Trophoblast cell (in vitro differentiated cells and primary cell): ENCODE data around the gene IFTAP. TPM values are rescaled to one million over a fixed set of nuclear protein-coding genes. Genes with fewer than 3 reads are reported as not detected.
"Not testable (repeated sequence)": the region's sequence is repeated elsewhere in the genome, so short reads cannot be mapped to it uniquely, and the experiment has no call there.

Experiments
- DNase-seq, 2 donors: peaks; one replicate each; pipeline ENCODE4 v3.0.0-alpha.2; 2016
- H2AFZ ChIP-seq: 2 replicates; pipeline ENCODE4 v1.6.1; 2013; ENCODE audit warnings: low read length, moderate library complexity, mild to moderate bottlenecking; ENCODE audit not compliant: insufficient read depth, poor library complexity
- H2AK5ac ChIP-seq: 2 replicates; pipeline ENCODE4 v1.6.1; 2013; ENCODE audit warnings: mild to moderate bottlenecking, low read length
- H2BK120ac ChIP-seq: 2 replicates; pipeline ENCODE4 v1.6.1; 2013; ENCODE audit warnings: low read length, mild to moderate bottlenecking, moderate library complexity; ENCODE audit not compliant: insufficient read depth, poor library complexity
- H2BK12ac ChIP-seq: 2 replicates; pipeline ENCODE4 v1.6.1; 2013; ENCODE audit warnings: mild to moderate bottlenecking, low read length, moderate library complexity
- H2BK5ac ChIP-seq: 2 replicates; pipeline ENCODE4 v1.6.1; 2013; ENCODE audit warnings: low read length, low read depth, moderate library complexity, mild to moderate bottlenecking; ENCODE audit not compliant: poor library complexity
- H3K14ac ChIP-seq: 2 replicates; pipeline ENCODE4 v1.6.1; 2013; ENCODE audit warnings: mild to moderate bottlenecking, low read length
- H3K18ac ChIP-seq: 2 replicates; pipeline ENCODE4 v1.6.1; 2013; ENCODE audit warnings: mild to moderate bottlenecking, low read length
- H3K23ac ChIP-seq: 2 replicates; pipeline ENCODE4 v1.6.1; 2013; ENCODE audit warnings: low read length
- H3K27ac ChIP-seq: 2 replicates; pipeline ENCODE4 v1.5.1; 2013; ENCODE audit warnings: low read depth, mild to moderate bottlenecking, inconsistent platforms, low read length, moderate library complexity
- H3K27me3 ChIP-seq: 2 replicates; pipeline ENCODE4 v1.6.1; 2013; ENCODE audit warnings: inconsistent platforms, mild to moderate bottlenecking, low read length, moderate library complexity; ENCODE audit not compliant: insufficient read depth
- H3K36me3 ChIP-seq, 2 experiments: 1 replicate in 1 of 2; 2 replicates in 1 of 2; pipeline ENCODE4 v1.6.1; 2013; ENCODE audit warnings: low read length in 2 of 2, mild to moderate bottlenecking in 2 of 2, moderate library complexity in 1 of 2; ENCODE audit not compliant: insufficient read depth in 2 of 2, control insufficient read depth in 1 of 2
- H3K4ac ChIP-seq: 2 replicates; pipeline ENCODE4 v1.6.1; 2013; ENCODE audit warnings: low read depth, mild to moderate bottlenecking, low read length, moderate library complexity
- H3K4me1 ChIP-seq, 2 experiments: 1 replicate in 1 of 2; 2 replicates in 1 of 2; pipeline ENCODE4 v1.6.1; 2013; ENCODE audit warnings: low read length in 2 of 2, mild to moderate bottlenecking in 2 of 2, moderate library complexity in 1 of 2; ENCODE audit not compliant: insufficient read depth in 2 of 2, control insufficient read depth in 1 of 2
- H3K4me2 ChIP-seq: 2 replicates; pipeline ENCODE4 v1.6.1; 2013; ENCODE audit warnings: inconsistent platforms, mild to moderate bottlenecking, low read length, moderate library complexity
- H3K4me3 ChIP-seq: 2 replicates; pipeline ENCODE4 v1.5.1; 2013; ENCODE audit warnings: mild to moderate bottlenecking, low read depth, low read length, inconsistent platforms
- H3K79me1 ChIP-seq: one replicate; pipeline ENCODE4 v1.6.1; 2013; ENCODE audit warnings: low read length
- H3K79me2 ChIP-seq: 2 replicates; pipeline ENCODE4 v1.6.1; 2013; ENCODE audit warnings: low read length, mild to moderate bottlenecking; ENCODE audit not compliant: control insufficient read depth, insufficient read depth, poor library complexity
- H3K9ac ChIP-seq: 2 replicates; pipeline ENCODE4 v1.6.1; 2013; ENCODE audit warnings: mild to moderate bottlenecking, low read length
- H3K9me3 ChIP-seq: 2 replicates; pipeline ENCODE4 v1.6.1; 2013; ENCODE audit warnings: low read depth, mild to moderate bottlenecking, control low read depth, inconsistent platforms, low read length; ENCODE audit not compliant: insufficient read depth
- H4K12ac ChIP-seq: 2 replicates; pipeline ENCODE4 v1.6.1; 2013; ENCODE audit warnings: low read depth, mild to moderate bottlenecking, low read length, moderate library complexity
- H4K8ac ChIP-seq: 2 replicates; pipeline ENCODE4 v1.6.1; 2013; ENCODE audit warnings: low read depth, mild to moderate bottlenecking, low read length, moderate library complexity
- H4K91ac ChIP-seq: one replicate; pipeline ENCODE4 v1.6.1; 2013; ENCODE audit warnings: low read depth, mild to moderate bottlenecking, low read length, moderate library complexity
- WGBS: extraction: QIAGEN DNeasy Blood & Tissue Kit; methylation state at CpG from one replicate; pipeline ENCODE4 v1.1.7; 2013; ENCODE audit warnings: missing lambda C conversion rate; ENCODE audit not compliant: insufficient read length, insufficient coverage; ENCODE audit errors: extremely low coverage; 5-methylcytosine and 5-hydroxymethylcytosine counted together
- polyA plus RNA-seq: library from polyadenylated mRNA; stranded (reverse); fragments of 200-250 nt; gene quantifications from 2 replicates; pipeline ENCODE4 v1.2.3, GENCODE V29; 2013

The IFTAP gene, protein sequence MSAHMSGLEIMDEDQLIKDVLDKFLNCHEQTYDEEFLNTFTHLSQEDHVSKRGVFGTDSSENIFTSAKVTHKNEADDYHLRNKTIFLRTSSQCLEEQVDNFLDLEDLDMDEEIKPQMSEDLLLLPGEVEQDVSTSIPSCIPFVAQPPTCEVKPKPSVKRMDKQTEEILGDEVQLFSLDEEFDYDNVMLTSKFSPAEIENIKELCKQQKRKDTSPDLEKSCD
- 30.1 and 30.6 TPM in 2 replicates for polyA plus RNA-seq

- Histone ChIP-seq H2BK5ac (no peak within 1 kb of the TSS), H3K14ac (no peak within 1 kb of the TSS), H2AFZ (peak within 1 kb of the TSS; percentile 79), H3K23ac (no peak within 1 kb of the TSS), H3K79me2 (peaks cover 2% of the 10 kb centered on the region), H4K91ac (no peak within 1 kb of the TSS), H3K79me1 (no peaks in the 10 kb centered on the region), H3K9me3 (no peaks in the 10 kb centered on the region), H3K4ac (no peak within 1 kb of the TSS), H2BK12ac (no peak within 1 kb of the TSS), H3K27me3 (no peaks in the 10 kb centered on the region), H3K4me1 (no peaks in the 10 kb centered on the region), H2BK120ac (peak within 1 kb of the TSS; percentile 38), H3K18ac (no peak within 1 kb of the TSS), H3K4me3 (peak within 1 kb of the TSS; percentile 93), H4K12ac (peak within 1 kb of the TSS; percentile 10), H3K27ac (no peak within 1 kb of the TSS), H4K8ac (peak within 1 kb of the TSS; percentile 89), H3K9ac (peak within 1 kb of the TSS; percentile 83), H3K4me2 (peak within 1 kb of the TSS; percentile 77), H3K36me3 (no peaks in the 10 kb centered on the region), H2AK5ac (no peak within 1 kb of the TSS)
- WGBS = no CpG with 5 or more reads among the region's 29 CpGs
- DNase-seq = peak; percentile 63 to 90
Measured at GRCh38 chr11:36594316-36594989, at the start of gene IFTAP. TSS of gene IFTAP (plus strand) at chr11:36594502. CDS start at chr11:36610104, 15,602 bp downstream.

- no peak overlapping the region for H3K9ac ChIP-seq
- no CpG with 5 or more reads among the region's 1 CpG for WGBS
- H4K12ac ChIP-seq = no peak overlapping the region
- no peak overlapping the region for H3K14ac ChIP-seq
- no peak overlapping the region for H3K4ac ChIP-seq
- H2BK120ac ChIP-seq = no peak overlapping the region
- no peak overlapping the region for H2BK5ac ChIP-seq
- H3K79me2 ChIP-seq = no peaks in the 10 kb centered on the region
- H3K4me1 ChIP-seq = no peaks in the 10 kb centered on the region
- no peaks in the 10 kb centered on the region for H3K79me1 ChIP-seq
- no peaks in the 10 kb centered on the region for H3K27me3 ChIP-seq
- H3K36me3 ChIP-seq = no peaks in the 10 kb centered on the region
- no peak overlapping the region for H3K4me2 ChIP-seq
- no peak overlapping the region for H2AFZ ChIP-seq
- H2AK5ac ChIP-seq = no peak overlapping the region
- no peak overlapping the region for H3K4me3 ChIP-seq
- peak overlapping the region; percentile 10 for H3K27ac ChIP-seq
- no peaks in the 10 kb centered on the region for H3K9me3 ChIP-seq
- no peak overlapping the region for H3K18ac ChIP-seq
- no peak for DNase-seq
- no peak overlapping the region for H3K23ac ChIP-seq
- H4K91ac ChIP-seq = no peak overlapping the region
- no peak overlapping the region for H4K8ac ChIP-seq
- no peak overlapping the region for H2BK12ac ChIP-seq
Measured at GRCh38 chr11:36550385-36551115, 43.8 kb upstream of the IFTAP start.

DNA sequence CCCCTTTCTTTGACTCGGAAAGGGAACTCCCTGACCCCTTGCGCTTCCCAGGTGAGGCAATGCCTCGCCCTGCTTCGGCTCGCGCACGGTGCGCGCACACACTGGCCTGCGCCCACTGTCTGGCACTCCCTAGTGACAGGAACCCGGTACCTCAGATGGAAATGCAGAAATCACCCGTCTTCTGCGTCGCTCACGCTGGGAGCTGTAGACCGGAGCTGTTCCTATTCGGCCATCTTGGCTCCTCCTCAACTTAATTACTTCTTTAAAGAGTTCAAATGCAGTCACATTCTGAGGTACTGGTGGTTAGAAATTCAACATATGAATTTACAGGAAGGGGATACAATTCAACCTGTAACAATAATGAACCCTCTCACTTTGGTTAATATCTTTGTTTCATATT lies 36.9 kb upstream of the IFTAP start:
- not testable (repeated sequence) for H3K14ac ChIP-seq, H3K36me3 ChIP-seq, H3K18ac ChIP-seq, H4K8ac ChIP-seq, H2BK12ac ChIP-seq, H3K4me3 ChIP-seq, H3K23ac ChIP-seq, H2BK120ac ChIP-seq, H3K9ac ChIP-seq, H3K27me3 ChIP-seq, H3K4me1 ChIP-seq, H3K27ac ChIP-seq, H3K4ac ChIP-seq, H3K9me3 ChIP-seq, H2AK5ac ChIP-seq, H3K79me1 ChIP-seq, H4K12ac ChIP-seq, H2BK5ac ChIP-seq, H3K4me2 ChIP-seq, H3K79me2 ChIP-seq, H4K91ac ChIP-seq, H2AFZ ChIP-seq
- no CpG with 5 or more reads among the region's 17 CpGs for WGBS
- peak in 1 of 2 donors; percentile 6 for DNase-seq

DNA sequence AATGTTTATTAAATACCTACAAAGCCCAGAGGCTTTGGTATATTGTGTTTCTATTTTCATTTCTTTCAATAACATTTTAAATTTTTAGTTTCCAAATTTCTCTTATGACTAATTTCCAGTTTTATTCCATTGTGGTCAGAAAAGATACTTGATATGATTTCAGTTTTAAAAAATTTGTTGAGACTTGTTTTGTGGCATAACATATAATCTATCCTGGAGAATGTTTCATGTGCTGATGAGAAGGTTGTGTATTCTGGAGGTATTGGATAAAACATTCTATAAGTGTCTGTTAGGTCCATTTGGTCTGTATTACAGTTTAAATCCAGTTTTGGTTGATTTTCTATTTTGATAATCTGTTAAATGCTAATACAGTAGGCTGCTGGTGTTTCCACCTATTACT lies 36.3 kb upstream of the IFTAP start:
- Histone ChIP-seq H3K4me2 (no peak overlapping the region), H3K36me3 (no peaks in the 10 kb centered on the region), H4K8ac (no peak overlapping the region), H3K18ac (no peak overlapping the region), H2AK5ac (no peak overlapping the region), H3K27ac (no peak overlapping the region), H2AFZ (no peak overlapping the region), H2BK12ac (no peak overlapping the region), H3K9me3 (peaks cover 2% of the 10 kb centered on the region), H4K12ac (no peak overlapping the region), H3K79me1 (no peaks in the 10 kb centered on the region), H3K23ac (no peak overlapping the region), H3K9ac (no peak overlapping the region), H3K27me3 (no peaks in the 10 kb centered on the region), H3K4me1 (no peaks in the 10 kb centered on the region), H3K14ac (no peak overlapping the region), H4K91ac (no peak overlapping the region), H2BK5ac (no peak overlapping the region), H3K4me3 (no peak overlapping the region), H3K4ac (no peak overlapping the region), H3K79me2 (no peaks in the 10 kb centered on the region), H2BK120ac (no peak overlapping the region)
- no peak for DNase-seq
